Stimulated activated CD4-positive, alpha-beta T cell treated with anti-CD3 and anti-CD28 coated beads, Interleukin-1b, Interleukin-23, amount 100 ng/mL, for 4 hours (primary cell): ENCODE data around the gene ASTN1.

Experiments
- DNase-seq, 2 donors: peaks; one replicate each; pipeline ENCODE4 v3.0.0-alpha.2; 2020; ENCODE audit warnings: low read depth in 2 of 2

The ASTN1 gene

DNA sequence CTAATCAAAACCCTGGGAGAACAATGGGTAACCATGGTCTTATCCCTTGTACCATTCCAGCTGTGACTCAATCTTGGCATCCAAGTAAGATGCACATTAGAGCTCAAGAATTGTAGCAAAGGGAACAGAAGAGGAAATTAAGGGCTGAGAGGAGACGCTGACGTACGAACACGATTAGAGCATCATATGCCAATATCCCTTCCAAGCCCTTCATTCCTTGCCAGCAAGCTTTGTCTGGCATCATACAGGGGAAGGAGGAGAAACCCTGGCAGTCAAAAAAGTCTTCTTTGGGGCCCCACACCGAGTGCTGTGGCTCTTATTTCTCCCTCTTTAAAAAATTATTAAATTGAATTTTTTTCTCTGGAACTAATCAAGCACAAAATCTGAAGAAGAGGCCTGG, 120.9 kb downstream of the ASTN1 start:
- no peak for DNase-seq

DNA sequence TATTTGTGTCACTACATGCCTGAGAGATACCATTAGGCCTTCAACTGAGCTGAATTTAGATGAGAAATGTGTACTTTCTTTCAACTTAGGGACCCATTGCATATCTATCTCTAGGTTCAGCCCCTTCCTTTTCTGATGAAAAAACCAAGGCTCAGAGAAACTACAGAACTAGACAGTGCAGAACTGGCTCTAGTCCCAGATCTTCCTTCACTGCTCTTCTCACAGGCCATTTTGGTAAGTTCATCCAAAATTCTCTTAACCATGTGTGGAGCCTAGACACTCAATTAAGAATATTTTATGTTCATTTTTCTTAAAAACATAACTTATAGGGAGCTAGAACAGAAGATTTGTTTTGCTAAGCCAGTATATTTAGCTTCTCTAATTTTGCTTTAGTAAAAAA, 128.9 kb downstream of the ASTN1 start:
- DNase-seq = no peak

DNA sequence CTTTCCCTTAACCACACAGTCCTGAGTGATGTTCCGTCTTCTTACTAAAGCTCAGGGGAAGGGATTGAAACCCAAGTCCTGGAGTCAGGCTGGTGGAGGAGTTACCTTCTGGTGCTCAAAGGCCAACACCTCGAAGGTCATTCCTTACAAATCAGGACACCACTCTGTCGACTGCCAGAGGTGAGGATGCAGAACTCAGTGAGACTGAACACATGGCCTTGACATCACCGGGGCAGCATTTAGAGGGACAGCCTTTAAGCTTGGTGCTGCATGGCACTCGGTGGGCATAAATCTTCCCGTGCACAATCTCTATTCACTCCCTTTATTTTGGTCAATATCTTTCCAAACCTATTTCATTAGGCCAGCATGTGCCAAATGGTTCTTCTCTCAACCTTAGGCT, 130.9 kb downstream of the ASTN1 start:
- DNase-seq = no peak

DNA sequence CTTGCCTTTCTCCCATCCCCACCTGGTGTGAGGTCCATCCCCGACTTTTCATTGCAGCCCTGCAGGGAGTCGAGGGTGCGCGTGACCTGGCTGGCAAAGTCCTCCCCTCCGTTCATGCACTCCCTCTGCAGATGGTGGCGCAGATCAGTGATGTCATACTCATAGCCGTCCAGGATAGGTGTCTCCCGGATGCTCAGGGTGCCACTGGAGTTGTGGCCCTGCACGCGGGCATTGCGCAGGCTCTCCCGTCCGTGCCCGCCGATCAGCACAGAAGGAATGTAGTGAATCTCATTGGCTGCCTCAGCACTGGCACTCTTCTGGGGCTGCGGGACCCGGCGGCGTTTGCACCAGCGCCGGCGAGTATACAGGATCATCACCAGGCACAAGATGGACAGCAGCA, 132.1 kb downstream of the ASTN1 start:
- no peak for DNase-seq

DNA sequence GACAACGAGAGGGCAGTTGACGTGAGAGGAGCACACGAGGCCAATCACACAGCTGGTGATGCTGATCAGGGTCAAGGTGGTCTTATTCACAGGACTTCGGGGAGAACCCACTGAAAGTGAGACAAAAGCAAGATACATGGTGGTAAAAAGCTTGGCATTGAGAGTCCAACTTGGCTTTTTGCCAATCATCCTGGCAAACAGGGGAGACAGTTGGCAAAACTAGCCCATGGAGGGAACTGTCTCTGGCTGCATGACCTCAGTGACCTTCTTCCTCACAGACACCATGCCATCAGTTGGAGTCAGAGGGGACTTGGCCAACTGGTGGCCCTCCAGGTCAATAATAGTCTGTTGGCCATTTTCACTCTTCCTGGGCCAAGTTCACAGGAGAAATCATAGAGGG, 139.9 kb downstream of the ASTN1 start:
- DNase-seq = no peak

DNA sequence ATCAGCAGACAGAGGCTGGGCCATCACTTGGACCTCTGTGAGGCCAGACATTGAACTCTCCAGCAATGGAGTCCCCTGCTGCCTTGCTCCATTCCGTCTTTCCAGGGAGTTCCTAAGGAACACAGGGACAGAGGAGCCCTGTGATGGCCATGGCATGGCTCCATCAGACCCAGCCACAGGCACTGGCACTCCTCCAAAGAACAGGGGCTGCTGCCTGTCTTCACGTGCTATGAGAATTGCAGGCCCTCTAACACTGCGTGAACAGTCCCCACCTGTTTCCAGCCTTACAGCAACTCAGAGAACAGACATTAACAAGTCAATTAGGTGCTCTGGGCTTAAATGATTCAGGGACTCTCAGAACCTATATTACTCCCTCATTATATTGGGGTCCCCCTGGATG, 140.8 kb downstream of the ASTN1 start:
- DNase-seq = no peak

DNA sequence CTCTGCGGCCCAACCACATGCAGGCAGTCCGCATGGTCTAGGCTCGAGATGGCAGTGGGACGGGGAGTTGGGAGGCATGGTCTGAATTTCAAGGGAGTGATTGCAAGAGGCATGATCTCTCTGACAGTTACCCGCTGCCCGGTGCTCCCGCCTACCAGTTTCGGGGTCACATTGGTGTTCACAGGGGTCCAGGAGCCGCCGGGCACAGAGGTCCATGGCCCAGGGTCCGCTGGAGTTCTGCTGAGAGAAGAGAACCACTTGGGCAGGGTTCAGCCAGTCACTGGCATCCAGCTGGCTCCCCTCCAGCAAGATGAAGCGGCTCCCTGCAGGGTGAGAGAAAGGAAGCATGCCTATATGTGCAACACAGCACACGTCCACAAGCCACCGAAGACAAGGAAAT, 141.3 kb downstream of the ASTN1 start:
- no peak for DNase-seq

DNA sequence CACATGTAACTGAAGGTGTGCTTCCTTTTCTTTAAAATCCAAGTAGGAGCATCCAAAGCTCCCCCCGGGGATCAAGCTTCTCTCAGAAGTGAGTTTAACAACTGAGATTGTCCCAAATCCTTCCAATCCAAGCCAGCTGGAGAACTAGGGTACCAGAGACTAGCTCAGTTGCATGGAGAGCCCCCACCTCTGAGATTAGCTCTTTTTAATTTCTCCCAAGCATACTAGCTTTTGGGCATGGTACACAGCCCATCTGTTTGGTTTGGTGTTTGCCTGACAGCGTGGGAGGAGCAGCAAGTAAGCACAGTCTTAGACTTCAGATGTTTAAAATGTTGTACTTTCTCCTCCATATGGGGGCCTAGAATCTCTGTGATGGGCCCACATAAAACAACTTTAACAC, 142.8 kb downstream of the ASTN1 start:
- no peak for DNase-seq

DNA sequence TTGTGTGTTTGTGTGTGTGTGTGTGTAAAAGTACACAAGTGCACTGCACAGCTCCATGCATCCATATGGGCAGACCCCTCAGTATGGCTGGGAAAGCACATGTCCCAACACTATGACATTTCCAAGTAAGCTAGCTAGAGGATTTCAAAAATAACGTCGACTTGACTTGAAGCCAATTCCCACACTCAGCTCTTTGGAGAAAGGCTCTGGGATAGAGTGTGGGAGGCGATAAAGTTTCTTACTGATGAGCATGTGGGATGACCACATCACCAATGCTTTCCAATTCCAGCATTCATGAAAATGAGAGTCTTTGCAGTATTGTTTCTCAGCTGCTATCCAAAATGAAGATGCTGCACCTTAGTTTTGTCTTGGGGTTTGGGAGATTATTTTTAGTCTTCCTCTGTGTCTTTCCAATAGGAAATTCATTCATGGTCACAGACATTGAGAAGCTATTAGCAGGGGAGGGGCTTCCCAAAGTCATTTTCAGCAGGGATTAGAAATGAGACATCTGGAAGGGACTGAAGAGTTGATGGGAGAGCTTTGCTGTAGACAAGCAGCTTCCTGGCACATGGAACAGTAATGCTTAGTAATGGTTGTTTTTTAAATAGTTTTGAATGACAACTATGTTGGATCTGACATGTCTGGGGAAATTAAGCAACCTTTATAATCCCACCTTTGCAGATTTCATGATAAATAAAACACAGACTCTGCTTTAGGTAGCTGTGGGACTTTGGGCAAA, 143.5 kb downstream of the ASTN1 start:
- no peak for DNase-seq

DNA sequence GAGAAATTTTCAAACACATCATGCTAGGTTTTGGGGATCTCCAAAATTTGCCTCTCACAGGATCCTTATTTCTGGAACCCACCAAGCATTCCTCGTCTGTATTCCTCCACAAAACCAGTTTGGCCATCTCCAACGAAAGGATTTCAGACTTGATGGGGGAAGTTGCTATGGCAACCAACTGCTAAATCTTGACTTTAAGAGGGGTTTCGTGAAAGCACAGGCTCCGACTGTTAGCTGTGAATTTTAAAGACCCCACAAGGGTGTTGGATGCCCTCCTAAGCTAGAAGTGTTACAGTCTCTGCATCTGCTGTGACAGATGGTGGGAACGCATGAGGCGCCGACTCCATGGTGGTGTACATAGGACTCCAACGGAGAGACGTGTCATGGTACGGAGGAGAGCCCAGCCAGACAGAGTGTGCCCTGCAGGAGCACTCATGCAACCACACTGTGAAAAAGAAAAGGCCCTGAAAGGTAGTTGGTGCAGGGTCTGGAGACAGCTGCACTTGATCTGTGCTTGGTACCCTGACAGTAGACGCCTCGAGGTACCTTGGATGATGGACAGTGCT, 147.1 kb downstream of the ASTN1 start:
- DNase-seq = no peak

DNA sequence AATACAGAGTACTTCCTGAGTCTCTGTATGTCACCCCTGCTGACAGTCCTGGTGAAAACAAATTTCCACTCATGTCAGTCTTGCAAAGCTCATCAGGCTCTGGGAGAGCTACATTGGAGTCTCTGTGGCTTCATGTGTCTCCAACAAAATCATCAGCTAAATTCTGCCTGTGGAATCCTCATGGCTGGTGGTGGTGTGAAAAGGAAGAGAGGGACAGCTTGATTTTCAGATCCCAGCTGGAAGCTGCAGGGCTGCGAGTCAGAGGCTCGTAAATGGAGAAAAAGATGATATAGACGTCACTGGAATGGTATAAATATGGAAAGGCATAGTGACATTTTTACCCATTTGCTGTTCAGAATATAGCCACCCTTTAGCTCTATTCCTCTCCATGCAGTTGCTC, 150.2 kb downstream of the ASTN1 start:
- DNase-seq = no peak

DNA sequence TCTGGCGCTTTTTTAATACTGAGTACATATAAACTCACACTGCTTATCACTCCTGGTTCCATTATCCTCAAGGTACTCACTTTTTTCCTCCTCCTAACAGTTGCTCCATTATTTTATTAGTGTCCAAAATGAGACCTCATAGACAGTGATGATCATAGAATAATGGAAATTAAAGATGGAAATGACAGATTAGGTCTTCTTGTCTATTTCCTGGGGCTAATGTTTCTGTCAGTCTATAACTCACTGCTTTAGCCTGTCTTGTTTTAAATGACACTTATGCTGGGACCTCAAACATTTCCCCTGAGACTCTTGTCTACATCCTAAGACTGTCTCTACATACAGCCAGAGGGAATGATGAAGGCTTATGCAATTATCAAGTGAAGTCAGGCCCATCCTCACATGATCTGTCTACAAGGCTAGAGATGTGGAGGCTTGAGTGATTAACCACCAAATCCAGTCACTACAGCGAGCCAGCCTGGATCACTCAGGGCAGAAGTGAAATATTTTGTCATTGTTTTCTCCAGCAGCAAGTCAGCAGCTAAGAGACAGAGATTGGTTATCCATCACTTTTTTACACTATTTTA, 152.1 kb downstream of the ASTN1 start:
- DNase-seq = no peak

DNA sequence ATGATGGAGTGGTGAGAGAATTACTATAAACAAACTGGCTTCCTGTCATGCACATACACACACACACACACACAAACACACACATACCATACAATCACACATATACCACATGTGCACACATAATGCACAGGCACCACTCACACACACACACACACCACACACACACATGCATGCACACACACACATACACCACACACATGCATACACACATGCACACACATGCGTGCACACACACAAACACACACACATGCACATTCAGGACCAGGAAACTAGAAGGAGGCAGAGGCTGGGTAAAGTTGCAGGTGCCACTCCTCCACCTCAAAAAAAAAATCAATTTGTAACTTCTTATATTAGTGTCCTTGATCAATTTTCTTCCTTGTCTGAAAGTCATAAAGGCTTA, 153.0 kb downstream of the ASTN1 start:
- no peak for DNase-seq

DNA sequence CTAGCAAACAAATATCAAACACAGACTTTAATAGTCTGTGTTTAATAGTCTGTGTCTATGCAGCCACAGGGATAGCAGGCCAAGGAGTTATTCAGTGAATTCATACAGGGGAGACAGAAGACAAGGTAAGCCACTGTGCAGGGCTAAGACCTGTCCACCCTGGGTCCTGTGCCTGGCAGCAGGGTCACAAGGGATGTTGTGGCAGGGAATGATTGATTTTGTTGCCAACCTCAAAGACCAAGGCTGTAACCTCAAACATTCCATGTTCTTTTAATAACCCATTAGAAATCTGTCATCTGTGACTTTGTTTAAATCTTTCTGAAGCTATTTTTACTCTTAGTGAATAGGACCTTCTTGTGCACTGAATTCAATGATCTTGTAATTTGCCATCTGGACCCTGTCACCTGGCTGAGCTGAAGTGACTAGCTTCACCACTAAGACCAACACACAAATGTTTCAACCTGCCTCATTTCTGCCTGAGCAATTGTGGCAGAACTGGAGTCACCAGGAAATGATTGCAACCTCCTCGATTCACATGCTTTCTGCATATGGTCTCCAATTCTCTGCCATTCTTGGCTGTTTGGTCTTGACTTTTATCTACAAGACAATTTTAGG, 154.2 kb downstream of the ASTN1 start:
- no peak for DNase-seq

DNA sequence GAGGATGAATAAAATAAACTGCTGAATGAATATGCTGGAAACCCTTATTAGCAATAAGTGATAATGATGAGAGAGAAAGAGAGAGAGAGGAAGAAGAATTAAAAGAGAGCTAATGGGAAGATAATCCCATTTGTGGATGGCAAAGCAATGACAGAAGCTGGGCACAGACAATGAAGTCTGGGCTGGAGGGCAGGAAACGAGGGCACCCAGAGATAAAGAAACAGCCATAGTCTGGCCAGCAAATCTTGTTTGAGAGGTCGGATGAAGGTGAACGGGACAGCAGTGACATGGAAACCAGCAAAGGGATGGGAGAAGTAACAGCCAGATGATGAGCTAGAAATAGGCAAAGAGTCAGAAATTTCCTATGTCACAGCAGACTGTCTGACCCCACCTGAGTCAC, 155.9 kb downstream of the ASTN1 start:
- no peak for DNase-seq

DNA sequence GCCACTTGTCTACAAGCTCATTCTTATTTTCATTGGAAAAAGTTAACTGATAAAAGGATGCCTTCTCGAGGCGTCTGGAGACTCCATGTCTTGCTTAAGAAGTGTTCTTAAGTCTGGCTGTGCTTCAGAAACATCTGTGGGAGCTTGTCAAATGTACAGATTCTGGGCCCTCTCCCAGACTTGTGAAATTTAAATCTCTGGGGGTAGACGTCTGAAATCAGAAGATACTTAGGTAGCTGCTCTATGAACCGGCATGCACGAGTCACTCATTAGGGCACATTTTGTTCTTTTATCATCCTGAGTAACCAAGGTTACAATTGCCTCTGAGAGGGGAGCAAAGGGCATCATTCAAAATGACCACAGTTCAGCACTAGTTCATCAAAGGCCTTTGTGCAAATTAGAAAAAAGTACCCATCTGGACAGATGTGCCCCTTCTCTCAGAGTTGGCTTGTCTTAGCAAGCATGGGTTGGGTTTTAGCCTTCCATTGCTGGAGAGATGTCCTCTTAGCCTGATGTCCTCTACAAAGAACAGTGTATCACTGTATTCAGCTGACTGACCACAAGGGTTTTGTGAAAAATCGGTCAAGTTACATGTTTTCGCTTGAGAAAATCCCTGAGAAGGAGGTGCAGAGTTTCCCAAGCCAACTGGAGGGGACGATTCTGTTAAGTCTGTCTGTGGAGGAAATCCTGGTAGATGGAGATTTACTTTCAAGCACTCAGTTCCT, 156.9 kb downstream of the ASTN1 start:
- DNase-seq = no peak

DNA sequence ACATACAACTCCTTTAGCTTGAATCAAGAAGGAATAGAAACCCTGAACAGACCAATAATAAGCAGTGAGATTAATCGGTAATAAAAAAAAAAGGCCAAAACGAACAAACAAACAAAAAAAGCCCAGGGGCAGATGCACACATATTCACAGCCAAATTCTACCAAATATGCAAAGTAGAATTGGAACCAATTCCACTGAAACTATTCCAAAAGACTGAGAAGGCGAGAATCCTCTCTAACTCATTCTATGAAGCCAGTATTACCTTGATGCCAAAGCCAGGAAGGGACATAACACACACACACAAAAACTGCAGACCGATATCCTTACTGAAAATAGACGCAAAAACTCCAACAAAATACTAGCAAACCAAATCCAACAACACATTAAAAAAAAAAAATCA, 161.6 kb downstream of the ASTN1 start:
- DNase-seq = no peak

DNA sequence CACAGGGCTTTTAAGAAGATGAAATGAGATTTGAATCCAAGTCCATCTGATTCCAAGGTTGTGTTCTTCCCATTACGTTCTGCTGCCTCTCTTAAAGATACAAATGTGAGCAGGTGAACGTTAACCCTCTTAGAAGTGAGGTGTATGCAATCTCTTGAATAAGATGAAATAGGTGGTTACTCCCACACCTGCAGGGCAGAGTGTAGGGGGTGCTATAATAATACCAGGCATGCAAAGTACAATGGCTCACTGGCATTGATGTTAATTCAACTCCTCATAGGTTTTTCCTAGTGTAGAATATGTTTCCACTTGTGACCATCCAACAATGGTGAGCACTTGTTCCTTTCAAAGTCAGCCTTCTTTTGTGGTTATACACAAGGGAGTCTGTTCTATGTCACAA, 163.0 kb downstream of the ASTN1 start:
- DNase-seq = no peak

DNA sequence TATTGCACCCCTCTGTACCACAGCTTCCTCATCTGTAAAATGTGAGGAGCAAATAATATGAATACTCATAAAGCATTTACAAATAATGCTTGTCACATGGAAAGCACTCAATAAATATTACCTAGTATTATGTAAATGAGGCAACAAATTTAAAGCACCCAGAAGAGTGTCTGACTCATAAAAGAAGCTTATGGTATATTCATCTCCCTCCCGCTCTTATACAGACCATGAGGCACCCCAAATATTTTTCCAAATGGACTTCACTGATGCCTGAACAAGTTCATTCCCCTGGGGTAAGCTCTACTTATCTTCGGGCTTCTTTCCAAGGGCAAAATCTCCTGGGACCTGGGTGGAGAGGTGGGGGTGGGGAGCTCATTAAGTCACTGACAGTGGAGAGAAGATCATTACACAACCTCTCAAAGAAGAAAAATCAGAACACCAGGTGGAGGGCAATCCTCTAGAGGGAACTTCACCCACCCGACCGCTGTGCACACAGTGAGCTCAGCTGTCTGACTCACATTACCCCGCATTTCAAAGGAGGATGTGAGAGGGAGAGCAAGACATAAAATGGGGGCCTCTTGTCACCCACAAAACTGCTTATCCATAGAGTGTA, 166.2 kb downstream of the ASTN1 start:
- no peak for DNase-seq

DNA sequence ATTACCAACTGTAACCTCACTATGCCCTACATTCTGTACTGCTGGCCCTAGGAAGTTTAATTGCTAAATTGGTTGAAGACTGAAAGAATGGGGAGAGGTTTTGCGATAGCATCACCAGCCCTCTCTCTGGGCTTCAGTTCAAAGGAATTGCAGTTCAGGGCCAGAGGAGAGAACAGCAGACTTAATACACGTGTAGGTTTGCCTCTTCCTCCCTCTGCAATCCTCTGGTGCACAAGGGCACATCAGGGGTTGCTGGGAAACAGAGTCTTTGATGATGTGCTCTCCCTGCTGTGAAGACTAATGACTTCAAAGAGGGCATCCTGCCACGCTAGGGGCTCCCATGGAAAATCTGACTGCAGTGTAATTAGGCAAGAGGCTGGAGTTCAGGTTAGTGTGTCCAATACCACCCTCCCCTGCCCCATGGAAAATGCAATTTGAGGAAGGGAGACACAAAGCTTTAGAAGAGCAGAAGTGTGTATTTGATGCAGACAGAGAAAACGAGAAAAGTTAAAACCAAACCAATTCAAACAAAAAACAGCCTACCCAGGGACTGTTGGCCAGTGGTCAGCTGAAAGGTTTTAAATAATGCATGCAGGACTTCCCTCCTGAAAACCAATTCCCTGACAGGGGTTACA, 167.9 kb downstream of the ASTN1 start:
- DNase-seq = no peak

DNA sequence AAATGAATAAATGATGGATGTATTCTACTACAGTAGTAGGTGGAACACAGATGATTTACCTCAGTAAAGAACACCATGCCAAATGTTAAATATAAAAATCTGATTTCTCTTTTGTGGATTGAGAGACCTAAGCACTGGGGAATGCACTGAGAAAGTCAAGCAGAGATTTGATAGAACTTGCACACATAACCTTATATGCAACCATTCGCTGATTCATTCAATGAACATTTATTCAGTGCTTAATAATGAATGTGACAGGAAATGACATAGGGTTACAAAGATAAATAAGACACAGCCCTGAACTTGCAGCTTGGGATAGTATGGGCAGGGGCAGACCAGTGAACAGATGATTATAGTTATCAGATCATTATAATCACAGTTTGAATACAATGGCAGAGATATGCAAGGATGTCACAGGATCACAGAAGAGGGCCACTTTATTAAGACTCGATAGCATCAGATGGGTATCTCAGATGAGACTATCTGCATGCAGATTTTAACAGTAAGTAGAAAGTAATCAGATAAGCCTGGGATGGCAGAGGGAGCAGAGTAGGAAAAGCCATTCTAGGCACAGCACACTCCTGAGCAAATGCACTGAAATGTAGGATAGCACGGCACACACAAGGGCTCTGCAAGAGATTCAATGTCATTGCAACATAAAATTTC, 169.4 kb downstream of the ASTN1 start:
- no peak for DNase-seq
